Ecto neural progenitor cell (in vitro differentiated cells): ENCODE measurements around the gene ST6GALNAC5.

Source experiments
- DNase-seq: peaks from one replicate; pipeline ENCODE4 v3.0.0-alpha.2; 2018; ENCODE audit warnings: low spot score

ST6GALNAC5 gene

DNA sequence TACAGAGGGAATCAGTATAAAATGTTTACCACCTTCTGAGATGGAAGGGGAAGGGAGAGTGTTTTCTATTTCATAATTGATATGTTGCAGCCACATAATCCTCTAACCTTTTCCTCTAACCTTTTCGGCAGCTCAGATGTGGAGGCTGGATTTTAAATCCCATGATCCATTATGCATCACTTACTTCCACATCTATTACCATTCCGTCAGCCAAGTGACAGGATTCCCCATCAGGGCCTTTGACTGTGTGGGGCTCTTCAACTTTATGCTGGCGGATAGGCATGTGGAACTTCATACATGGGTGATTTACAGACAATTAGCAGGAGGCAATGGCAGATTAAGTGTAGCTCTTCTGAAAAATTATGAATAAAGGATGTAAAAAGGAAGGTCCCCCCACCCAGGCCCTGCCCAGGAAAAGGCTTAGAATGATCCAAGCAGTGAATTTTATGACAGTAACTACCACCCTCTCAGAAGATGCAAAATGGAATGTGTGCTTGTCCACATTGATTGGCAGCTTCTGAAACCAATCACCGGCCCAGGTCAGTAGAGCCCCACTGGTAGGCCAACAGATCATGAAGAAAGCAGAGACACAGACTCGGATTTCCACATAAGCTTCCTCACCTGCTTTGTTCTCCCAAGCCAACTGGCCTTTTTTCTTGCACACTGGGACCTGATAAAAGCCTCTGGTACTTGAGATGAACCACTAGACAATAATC is 147.0 kb downstream of the ST6GALNAC5 start:
- DNase-seq, result peak; percentile 38

GRCh38 chr1:77015748-77016341 is 148.6 kb downstream of the ST6GALNAC5 start:
- DNase-seq, result peak; percentile 59

DNA sequence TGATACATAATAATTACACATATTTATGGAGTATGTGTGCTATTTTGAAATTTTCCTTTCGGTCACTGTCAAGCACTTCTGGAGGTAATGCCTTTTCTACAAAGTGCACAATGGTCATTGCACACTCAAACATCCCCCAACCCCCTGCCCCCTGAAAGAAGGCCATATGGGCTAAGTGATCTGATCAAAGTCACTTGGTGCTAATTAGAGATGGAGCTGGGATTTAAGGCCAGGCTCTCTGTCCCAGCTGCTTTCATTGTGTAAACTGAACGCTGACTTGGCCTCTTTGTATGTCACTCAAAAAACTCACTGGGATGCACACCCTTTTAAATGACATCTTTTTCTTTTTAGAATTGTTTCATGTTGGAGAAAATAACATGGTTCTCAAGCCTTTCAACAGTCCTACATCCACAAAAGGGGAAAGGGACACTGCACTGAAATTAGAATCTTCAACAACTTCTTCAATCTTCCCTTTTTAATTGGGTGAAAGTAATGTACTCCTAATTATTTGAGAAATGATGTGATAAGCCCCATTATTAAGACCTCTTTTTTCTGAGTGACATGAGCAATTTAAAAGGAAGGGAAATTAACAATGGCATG is 149.2 kb downstream of the ST6GALNAC5 start:
- no peak for DNase-seq

DNA sequence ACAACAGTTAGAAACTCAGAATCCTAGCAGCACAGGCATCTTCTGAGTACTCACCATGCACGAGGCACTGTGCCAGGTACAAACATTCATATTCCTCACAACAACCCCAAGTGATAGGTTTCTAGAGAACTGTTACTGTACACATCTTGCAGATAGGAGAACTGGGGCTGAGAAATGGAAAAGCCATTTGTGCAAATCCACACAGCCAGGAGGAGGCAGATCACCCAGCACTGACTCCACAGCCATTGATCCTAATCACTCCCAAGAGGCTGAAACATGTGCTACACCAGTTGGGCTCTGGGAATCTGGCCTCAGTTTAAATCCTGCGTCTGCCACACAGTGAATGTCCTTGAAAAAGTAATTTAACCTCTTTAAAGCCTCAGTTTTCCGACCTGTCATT is 151.0 kb downstream of the ST6GALNAC5 start:
- DNase-seq, result no peak

- no peak for DNase-seq
Measured at GRCh38 chr1:77018761-77019160, 151.5 kb downstream of the ST6GALNAC5 start.

GRCh38 chr1:77021732-77022131 is 154.5 kb downstream of the ST6GALNAC5 start:
- no peak for DNase-seq

- no peak for DNase-seq
Measured at GRCh38 chr1:77024500-77024899, 157.2 kb downstream of the ST6GALNAC5 start.

DNA sequence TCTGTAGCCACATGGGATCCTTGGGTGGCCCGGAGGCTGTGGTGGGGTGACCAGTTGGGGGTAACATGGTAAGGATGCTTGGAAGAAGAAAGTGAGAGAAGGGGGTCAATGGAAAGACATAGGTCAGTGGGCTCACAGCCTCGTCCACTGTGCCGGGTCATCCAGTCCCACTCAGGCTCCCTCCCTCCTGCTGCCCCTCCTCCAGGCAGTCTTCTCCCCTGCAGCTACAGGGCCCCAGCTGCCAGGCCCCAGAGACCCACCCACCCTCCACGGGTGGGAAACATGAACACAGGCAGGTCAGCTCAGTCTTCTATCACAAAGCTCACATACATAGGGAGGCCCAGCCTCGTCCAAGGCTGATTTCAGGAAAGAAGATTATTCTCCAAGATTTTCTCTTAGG is 158.3 kb downstream of the ST6GALNAC5 start:
- DNase-seq, result no peak

DNA sequence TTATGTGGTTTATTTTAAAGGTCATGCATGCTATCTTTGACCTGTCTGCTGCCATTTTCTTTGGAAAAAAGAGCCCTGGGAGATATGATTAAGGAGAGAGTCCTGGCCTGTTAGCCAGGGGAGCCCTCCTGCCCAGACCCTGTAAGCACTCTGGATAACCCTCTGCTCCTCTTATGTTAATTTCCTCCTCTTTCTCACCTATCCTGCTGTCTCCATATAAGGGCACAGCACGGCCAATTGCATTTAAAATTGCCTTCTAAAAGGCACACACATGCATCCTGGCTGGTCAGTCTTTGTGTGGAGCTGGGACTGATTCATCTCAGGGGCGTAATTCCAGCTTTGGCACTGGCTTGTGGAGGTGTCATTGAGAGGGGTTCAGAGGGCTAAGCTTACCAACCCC is 158.9 kb downstream of the ST6GALNAC5 start:
- DNase-seq, result no peak

DNA sequence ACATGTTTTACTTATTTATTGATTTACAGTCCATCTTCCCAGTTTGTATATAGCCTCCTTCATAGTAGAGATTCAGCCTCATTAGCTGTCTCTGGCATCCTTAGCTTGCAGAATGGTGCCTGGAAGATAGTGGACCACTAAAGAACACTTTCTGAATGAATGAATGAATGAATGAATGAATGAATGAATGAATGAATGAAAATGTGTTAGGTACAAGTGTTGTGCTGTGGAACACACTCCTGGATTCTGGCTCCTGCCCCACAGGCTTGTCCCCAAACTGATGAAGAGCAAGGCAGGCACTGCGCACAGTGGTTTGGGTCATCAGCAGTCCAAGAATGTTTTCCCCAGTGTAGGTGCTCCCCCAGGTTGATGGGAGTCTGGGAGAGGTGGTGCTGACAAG is 159.4 kb downstream of the ST6GALNAC5 start:
- DNase-seq, result no peak

DNA sequence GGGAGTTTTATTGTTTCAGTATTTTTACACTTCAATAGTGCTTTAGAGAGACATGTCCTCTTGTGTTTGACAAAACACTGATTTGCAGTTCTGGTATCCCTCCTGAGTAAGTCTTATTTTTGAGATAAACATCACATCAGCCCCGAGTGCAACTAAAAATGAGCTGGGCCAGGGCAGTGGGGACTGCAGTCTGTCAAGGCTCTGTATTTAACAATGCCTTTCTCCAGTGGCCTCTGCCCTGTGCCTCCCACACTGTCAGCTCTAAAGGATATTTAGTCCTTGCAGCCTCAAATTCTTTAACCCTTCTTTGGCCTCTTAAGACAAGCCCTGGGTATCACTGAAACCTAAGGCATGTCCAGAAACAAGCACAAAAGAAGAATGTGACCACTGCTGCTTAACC is 160.6 kb downstream of the ST6GALNAC5 start:
- DNase-seq, result no peak

DNA sequence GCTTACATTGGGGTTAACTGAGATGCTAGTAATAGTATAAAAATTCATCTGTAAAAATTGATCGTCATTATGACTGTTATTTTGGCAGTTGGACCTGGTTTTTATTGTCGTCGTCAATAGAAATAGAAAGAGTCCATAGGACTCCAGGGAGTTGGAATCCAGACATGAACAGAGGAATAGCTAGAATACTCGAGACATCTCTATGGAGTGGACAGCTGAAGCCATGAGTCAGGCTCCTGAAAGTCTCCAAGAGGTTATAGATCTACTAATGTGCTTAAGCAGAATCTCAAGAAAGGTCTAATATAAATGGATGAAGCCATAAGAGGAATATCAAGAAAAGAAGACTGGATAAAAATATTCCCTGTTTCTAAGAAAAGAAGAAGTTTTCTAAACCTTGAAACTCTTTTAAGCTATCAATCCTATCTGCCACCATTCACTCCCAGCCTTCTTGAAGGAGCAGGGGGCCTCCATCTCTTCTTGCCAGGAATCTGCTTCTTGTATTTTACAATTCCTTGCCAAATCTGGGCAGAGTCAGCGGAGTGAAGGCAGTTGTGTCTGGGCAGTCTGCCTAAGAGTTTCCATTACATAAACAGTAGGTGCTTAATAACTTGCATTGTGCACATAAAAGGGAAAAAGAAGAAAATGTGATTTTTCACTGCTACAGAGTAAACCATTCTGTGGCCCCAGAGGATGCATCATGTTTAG is 163.3 kb downstream of the ST6GALNAC5 start:
- no peak for DNase-seq

- DNase-seq, result no peak
Measured at GRCh38 chr1:77031106-77031662, 163.9 kb downstream of the ST6GALNAC5 start.

DNA sequence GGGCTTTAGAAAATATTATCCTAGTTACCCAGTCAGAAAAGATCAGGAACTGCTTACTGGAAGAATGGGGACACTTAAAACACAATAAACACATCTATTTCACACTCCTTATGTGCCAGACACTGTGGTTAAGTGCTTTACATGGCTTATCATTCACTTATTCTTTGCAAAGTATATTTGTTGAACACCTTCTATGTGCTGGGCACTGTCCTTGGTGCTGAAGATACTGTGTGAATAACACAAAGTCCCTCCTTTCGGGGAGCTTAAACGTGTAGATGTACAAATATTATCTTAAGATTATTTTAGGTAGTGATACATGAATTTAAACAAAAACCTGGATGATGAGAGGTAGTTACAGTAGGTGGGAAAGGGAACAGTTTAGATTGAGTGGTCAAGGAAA is 169.3 kb downstream of the ST6GALNAC5 start:
- no peak for DNase-seq

DNA sequence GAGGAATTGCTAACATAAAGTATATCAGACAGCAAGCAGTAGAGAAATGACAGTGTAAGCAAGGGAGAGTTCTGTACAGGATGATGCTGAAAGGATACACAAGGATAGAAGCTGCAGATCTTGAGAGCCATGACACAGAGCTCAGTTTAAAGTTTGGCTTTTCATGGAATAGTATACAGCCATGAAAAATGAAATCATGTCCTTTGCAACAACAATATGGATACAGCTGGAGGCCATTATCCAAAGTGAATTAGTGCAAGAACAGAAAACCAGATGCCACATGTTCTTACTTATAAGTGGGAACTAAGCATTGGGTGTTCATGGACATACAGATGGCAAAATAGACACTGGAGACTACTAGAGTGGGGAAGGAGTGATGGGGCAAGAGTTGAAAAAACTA is 169.8 kb downstream of the ST6GALNAC5 start:
- DNase-seq, result no peak

- no peak for DNase-seq
Measured at GRCh38 chr1:77038000-77038399, 170.7 kb downstream of the ST6GALNAC5 start.

DNA sequence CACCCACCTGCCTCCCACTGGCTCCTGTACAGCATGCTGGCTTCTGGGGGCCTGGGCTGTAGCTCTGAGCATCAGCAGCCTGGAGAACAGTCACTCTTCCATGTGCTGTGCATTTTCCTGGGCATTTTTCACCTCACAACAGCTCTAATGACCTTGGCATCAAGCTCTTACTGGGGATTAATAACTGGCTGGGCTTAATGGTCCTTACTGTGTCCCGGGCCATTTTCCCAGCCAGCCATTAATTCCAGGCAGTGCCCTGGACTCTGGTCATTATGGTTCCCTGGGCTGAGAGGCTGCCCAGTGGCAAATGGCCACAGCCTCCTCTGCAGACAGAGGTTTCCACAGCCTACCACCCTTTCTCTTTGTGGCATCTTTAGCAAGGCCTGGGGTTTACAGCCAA is 171.8 kb downstream of the ST6GALNAC5 start:
- no peak for DNase-seq

- no peak for DNase-seq
Measured at GRCh38 chr1:77039739-77040138, 172.5 kb downstream of the ST6GALNAC5 start.

- no peak for DNase-seq
Measured at GRCh38 chr1:77040826-77041225, 173.5 kb downstream of the ST6GALNAC5 start.

- peak; percentile 27 for DNase-seq
Measured at GRCh38 chr1:77044133-77044849, 177.0 kb downstream of the ST6GALNAC5 start.

GRCh38 chr1:77047575-77047974 is 180.3 kb downstream of the ST6GALNAC5 start:
- no peak for DNase-seq
